Measurements from ENCODE around the gene FAM117B.

Gene FAM117B

GRCh38 chr2:202604699-202605098 lies 30.1 kb upstream of the FAM117B start:
- TF ChIP-seq GABPA (IDR thresholded peaks at IDR 0.05; ENCODE audit: low read depth) (no peak), CTCF (IDR thresholded peaks at IDR 0.05; ENCODE audit: insufficient read depth, low read length) (no peak), SPI1 (IDR thresholded peaks at IDR 0.05; ENCODE audit: borderline replicate concordance, low read depth) (no peak), REST (IDR thresholded peaks at IDR 0.05; ENCODE audit: insufficient replicate concordance, low read depth) (no peak), POLR2AphosphoS5 (IDR thresholded peaks at IDR 0.05; ENCODE audit: low read depth) (no peak)
- no peak overlapping the region for H3K27ac ChIP-seq (replicated peaks)
- H3K27me3 ChIP-seq (ENCODE audit: insufficient read depth, poor library complexity, severe bottlenecking), result no peaks in the 10 kb centered on the region
- no peak for DNase-seq (ENCODE audit: low read depth in 1 of 2, low spot score in 1 of 2)
- no peak overlapping the region for H3K4me3 ChIP-seq (replicated peaks; ENCODE audit: insufficient read depth, low read length)

DNA sequence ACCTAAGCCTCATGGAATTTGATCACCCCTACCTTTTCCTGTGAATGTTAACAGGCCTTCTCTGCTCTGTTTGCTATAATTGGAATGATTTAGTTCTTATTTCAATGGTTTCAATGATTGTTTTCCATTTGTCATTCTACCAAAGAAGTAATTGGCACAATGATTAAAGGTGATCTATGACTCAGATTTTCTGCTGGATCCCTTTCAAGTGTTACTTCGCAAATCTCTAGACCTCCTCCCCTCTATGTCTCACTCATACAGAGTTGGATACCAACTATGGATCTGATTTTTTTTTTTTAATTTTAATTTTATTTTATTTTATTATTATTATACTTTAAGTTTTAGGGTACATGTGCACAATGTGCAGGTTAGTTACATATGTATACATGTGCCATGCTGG lies 29.6 kb upstream of the FAM117B start:
- H3K4me3 ChIP-seq (replicated peaks; ENCODE audit: insufficient read depth, low read length), result no peak overlapping the region
- TF ChIP-seq GABPA (IDR thresholded peaks at IDR 0.05; ENCODE audit: low read depth), result no peak
- no peak overlapping the region for H3K27ac ChIP-seq (replicated peaks)
- no peak for DNase-seq (ENCODE audit: low read depth in 1 of 2, low spot score in 1 of 2)
- H3K27me3 ChIP-seq (ENCODE audit: insufficient read depth, poor library complexity, severe bottlenecking), result no peaks in the 10 kb centered on the region

GRCh38 chr2:202608142-202608852 lies 26.5 kb upstream of the FAM117B start:
- TF ChIP-seq SPI1 (IDR thresholded peaks at IDR 0.05; ENCODE audit: borderline replicate concordance, low read depth) (peak; percentile 99), POLR2AphosphoS5 (IDR thresholded peaks at IDR 0.05; ENCODE audit: low read depth) (no peak)
- DNase-seq (ENCODE audit: low read depth in 1 of 2, low spot score in 1 of 2), result peak in 1 of 2 experiments; percentile 53
- no peak overlapping the region for H3K27ac ChIP-seq (replicated peaks)
- no peaks in the 10 kb centered on the region for H3K27me3 ChIP-seq (ENCODE audit: insufficient read depth, poor library complexity, severe bottlenecking)
- H3K4me3 ChIP-seq (replicated peaks; ENCODE audit: insufficient read depth, low read length), result no peak overlapping the region

DNA sequence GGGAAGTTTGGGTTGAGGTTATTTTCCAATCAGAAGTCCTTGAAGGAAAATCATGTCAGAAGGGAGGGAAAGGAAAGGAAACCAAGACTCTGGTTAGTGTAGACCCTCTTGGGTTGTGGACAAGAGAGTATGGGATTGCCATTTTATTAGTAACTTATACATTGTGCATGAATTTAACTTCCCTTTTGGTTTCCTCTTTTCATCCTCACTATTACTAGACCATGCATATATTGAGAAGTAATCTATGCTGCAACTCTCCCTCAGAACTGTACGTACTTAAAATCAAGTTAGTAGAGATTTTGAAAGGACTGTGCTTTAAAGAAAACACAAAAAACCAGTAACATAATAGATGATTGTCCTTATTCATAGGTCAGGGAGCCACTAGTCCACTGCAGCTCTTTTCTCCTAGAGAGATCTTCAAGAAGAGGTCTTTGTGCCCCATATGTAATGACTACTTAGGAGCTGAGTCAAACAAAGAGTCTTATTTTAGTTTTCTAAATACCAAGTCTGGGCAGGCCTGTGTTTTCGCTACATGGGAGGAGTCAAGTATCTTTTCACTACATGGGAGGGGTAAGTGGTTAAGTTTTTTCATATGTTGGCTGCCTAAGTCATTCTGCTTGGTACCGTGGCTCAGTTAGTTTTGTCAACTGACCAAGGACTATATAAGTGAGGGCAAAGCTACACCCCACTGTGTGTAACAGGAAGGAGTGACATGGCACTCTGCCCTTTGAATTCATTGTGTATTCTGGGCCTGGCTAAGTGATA lies 25.2 kb upstream of the FAM117B start:
- H3K27ac ChIP-seq (replicated peaks), result no peak overlapping the region
- no peaks in the 10 kb centered on the region for H3K27me3 ChIP-seq (ENCODE audit: insufficient read depth, poor library complexity, severe bottlenecking)
- DNase-seq (ENCODE audit: low read depth in 1 of 2, low spot score in 1 of 2), result no peak
- no peak for TF ChIP-seq POLR2AphosphoS5 (IDR thresholded peaks at IDR 0.05; ENCODE audit: low read depth)
- TF ChIP-seq SPI1 (IDR thresholded peaks at IDR 0.05; ENCODE audit: borderline replicate concordance, low read depth), result peak; percentile 62
- no peak for TF ChIP-seq CTCF (IDR thresholded peaks at IDR 0.05; ENCODE audit: insufficient read depth, low read length)
- no peak overlapping the region for H3K4me3 ChIP-seq (replicated peaks; ENCODE audit: insufficient read depth, low read length)

- no peaks in the 10 kb centered on the region for H3K27me3 ChIP-seq (ENCODE audit: insufficient read depth, poor library complexity, severe bottlenecking)
- TF ChIP-seq CTCF (IDR thresholded peaks at IDR 0.05; ENCODE audit: insufficient read depth, low read length), result no peak
- no peak overlapping the region for H3K27ac ChIP-seq (replicated peaks)
- no peak for DNase-seq (ENCODE audit: low read depth in 1 of 2, low spot score in 1 of 2)
- H3K4me3 ChIP-seq (replicated peaks; ENCODE audit: insufficient read depth, low read length), result no peak overlapping the region
Observed at GRCh38 chr2:202610380-202610779, 24.4 kb upstream of the FAM117B start.
